GM19395 (cell line): Measurements from ENCODE around the gene CBR3.

Experiments
- ATAC-seq: cut with Tn5 transposase; IDR thresholded peaks from one replicate; pipeline ENCODE4 v1.9.1; 2021; ENCODE audit warnings: mild to moderate bottlenecking, moderate library complexity; ENCODE audit not compliant: unreplicated experiment

CBR3 gene

GRCh38 chr21:36149788-36150711 lies 15.2 kb downstream of the CBR3 start:
- peak; percentile 80 for ATAC-seq

GRCh38 chr21:36155603-36156338 lies 20.9 kb downstream of the CBR3 start:
- no peak for ATAC-seq

DNA sequence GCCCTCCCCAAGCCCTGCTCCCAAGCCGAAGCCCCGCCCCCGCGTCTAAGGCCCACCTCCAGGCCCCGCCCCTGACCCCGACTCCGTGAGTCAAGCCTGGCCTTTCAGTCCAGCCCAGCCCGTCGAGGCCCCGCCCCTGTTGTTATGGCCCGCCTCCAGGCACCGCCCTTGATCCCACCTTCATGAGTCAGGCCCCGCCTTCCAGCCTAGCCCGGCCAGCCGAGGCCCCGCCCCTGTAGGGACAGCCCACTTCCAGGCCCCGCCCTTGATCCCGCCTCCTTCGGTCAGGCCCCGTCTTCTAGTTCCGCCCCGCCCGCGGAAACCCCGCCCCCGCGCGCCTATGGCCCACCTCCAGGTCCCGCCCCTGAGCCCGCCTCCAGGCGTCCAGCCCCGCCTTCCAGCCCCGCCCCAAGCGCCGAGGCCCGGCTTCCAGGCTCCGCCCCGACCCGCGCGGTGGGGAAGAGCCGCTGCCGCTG lies 21.5 kb downstream of the CBR3 start:
- ATAC-seq, result peak; percentile 91

DNA sequence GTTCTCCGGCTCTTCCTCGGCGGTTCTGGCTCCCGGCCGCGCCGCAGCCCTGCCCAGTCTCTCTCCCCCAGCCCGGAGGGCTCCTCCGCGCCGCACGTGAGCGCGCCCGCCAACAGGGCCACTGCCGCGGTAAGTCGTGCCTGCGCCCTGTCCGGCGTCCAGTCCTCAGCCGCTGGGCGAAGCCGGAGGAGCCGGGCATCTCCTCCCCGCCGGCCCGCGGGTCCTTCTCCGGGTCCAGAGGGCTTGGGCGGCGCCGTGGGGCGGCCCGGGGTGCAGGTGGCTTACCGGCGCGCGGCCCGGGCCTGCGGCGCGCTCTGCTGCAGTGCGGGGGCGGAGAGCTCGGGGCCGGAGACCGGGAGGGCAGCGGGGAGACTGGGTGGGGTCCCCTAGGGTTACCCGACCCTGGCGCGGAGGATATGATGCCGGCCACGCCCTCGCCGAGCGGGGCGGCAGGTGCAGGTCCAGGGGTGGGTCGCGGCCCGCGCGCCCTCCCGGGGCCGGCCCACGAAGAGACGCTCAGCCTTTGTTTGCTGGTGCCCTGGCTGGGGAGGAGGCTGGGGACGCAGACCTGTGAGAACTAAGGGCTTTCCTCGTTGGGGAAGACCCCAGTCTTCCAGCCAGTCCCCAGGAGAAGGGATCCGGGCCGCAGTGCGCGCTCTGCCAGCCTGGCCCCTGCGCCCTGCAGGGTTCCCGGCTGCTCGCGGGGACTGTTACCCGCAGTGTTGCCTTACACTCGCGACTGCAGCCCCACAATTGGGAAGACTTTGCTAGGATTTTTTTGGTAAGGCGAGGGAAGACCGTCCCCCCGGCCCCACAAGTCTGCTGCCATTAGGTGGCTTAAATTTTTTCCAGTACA lies 22.2 kb downstream of the CBR3 start, which contains the start of gene DOP1B:
Gene DOP1B (plus strand): TSS at position 10 of the 856 bp plus-strand sequence. CDS start 7,910 bp downstream, outside the sequence.
- peak; percentile 32 for ATAC-seq

- ATAC-seq, result no peak
These were observed 24.6 kb downstream of the CBR3 start for GRCh38 chr21:36159356-36159921.

GRCh38 chr21:36160850-36161178 lies 25.9 kb downstream of the CBR3 start:
- ATAC-seq, result no peak

DNA sequence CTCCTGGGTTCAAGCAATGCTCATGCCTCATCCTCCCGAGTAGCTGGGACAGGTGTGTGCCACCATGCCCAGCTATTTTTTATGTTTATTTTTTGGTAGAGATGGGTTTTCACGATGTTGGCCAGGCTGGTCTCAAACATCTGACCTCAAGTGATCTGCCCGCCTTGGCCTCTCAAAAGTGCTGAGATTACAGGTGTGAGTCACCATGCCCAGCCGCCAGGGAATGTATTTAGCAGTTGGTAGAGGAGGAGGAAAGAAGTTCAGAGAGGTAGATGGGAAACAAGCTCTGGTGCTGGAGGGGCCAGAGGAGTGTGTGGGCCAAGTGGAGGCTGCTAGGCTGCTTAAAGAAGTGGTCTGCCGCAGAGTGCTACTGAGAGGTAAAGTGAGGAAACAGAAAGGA lies 27.8 kb downstream of the CBR3 start:
- no peak for ATAC-seq

DNA sequence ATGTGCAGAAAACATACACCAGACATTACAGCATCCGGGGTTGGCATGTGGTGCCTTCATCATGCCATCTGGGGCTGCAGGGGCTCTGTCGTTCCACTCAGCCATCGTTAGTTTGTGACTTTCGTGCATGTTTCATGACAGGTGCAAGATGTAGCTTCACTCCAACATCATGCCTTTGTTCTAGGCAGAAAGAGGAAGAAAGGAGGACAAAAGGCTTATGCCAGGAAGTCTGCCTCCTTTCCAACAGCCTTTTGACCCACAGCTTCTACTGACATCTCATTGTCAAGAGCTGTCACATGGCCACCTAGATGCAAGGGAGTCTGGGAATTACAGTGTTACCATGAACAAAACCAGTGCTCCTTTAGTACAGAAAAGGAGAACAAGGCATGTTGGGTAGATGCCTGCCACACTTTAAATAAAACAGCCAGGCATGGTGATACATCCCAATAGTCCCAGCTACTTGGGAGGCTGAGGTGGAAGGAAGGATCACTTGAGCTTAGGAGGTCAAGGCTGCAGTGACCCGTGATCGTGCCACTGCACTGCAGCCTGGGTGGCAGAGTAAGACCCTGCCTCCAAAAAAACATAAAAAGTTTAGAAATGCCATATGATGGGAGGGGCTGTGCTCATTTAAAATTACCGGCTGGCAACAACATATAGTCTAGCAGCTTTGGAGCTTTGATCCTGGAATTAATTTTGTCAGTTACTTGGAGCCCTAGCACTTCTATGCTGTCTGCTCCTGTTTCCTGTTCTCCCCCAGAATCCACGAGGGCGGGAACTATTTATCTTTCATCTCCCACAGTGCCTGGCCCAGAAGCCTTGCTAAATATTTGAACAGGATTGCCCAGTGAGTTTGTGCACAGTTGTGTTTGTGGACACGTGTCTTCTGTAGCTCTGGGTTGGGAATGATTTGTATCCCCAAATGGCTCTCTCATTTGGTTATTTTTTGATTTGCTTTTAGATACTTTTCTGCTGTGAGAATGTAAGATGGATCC lies 29.2 kb downstream of the CBR3 start:
- no peak for ATAC-seq

- no peak for ATAC-seq
These were observed 30.5 kb downstream of the CBR3 start for GRCh38 chr21:36165356-36165755.

- no peak for ATAC-seq
These were observed 31.8 kb downstream of the CBR3 start for GRCh38 chr21:36166705-36167104.

DNA sequence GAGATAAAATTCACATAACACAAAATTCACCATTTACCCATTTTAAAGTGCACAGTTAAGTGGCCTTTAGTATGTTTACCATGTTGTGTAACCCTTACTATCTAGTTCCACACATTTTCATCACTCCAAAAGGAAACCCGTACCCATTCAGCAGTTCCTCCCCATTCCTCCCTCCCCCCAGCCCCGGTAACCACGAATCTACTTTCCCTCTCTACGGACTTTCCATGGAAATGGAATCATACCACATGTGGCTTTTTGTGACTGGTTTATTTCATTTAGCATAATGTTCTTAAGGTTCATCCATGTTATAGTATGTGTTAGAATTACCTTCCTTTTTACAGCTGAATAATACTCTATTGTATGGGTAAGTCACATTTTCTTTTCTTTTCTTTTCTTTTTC lies 32.7 kb downstream of the CBR3 start:
- ATAC-seq, result no peak

DNA sequence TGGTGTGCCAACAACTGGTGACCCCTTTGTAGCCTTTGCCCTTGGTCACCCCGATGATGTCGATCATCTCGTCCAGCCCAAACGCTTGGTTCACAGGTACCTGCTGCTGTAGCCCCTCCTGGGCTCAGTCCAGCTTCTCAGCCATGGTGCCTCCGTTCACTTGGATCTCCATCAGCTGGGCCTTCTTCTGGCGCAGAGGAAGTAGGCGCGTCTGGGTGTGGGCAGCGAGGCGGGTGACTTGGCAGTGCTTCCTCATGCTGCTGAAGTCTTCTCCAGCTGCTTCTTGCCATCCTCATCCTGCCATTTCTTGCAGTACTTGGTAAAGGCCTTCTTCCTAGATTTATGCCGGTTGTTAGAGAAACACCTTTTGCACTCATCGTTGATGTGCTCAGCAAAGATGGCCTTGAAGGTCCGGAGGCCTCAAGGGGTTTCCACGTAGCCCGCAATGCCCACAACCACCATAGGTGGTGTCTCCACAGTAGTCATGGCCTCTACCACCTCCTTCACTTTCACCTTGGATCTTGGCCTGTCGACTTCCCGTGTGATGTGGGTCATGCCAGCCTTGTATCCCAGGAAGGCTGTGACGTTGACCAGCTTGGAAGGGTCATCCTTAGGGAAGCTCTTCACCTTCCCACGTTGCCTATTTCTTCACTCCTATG lies 34.7 kb downstream of the CBR3 start:
- no peak for ATAC-seq

DNA sequence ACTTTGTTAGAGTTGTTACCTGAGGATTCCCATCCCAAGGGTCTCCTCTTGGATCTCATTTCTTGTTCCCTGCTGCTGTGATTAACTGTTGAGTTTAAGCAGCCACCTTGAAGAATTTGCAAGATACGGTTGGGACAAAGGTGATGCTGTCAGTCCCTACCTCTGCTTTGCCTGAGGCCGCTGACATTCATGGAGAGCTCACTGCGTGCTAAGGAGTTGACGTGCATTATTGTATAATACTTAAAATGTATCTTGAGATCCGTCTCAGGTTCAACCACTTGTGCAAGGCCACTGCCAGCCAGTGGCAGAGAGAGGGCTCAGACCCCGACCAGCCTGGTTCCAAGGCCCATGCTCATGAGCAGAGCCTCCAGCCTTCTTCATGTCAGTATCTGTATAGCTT lies 35.9 kb downstream of the CBR3 start:
- ATAC-seq, result no peak

DNA sequence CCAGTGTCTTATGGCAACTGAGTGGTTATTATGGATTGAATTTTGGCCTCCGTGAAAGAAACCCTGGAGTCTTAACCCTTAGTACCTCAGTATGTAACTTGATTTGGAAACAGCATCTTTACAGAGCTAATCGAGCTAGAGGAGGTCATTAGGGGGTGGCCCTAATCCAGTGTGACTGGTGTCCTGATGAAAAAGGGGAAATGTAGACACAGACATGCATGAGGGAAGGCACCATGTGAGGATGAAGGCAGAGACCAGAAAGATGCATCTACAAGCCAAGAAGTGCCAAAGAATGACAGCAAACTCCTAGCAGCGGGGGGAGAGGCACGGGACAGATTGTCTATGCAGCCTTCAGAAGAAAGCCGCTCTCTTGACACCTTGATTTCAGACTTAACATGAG lies 36.5 kb downstream of the CBR3 start:
- no peak for ATAC-seq

DNA sequence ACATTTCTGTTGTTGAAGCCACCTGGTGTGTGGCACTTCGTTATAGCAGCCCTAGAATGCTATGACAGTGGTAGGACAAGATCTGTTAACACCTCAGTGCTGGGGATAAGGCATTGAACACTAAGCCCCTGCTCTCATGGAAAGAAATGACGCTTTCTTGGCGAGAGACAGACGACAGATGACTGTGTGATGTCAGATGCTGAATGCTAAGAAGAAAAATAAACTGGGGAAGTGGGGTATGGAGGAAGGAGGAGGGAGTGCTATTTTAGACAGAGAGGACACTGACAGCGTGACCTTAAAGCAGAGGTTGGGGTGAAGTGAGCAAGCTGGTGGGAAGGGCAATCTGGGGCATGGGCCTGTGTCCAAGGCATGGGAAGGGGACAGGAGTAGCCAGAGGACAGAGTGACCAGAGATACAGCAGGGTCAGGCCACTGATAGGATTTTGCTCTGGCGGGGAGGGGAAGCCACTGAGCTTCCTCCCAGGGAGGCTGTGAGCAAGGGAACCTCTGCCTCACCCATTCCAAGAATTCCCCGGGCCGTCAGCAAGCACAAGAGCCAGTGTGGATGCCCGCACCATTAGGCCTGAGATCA lies 37.0 kb downstream of the CBR3 start:
- ATAC-seq, result no peak

GRCh38 chr21:36174780-36175179 lies 39.9 kb downstream of the CBR3 start:
- no peak for ATAC-seq

DNA sequence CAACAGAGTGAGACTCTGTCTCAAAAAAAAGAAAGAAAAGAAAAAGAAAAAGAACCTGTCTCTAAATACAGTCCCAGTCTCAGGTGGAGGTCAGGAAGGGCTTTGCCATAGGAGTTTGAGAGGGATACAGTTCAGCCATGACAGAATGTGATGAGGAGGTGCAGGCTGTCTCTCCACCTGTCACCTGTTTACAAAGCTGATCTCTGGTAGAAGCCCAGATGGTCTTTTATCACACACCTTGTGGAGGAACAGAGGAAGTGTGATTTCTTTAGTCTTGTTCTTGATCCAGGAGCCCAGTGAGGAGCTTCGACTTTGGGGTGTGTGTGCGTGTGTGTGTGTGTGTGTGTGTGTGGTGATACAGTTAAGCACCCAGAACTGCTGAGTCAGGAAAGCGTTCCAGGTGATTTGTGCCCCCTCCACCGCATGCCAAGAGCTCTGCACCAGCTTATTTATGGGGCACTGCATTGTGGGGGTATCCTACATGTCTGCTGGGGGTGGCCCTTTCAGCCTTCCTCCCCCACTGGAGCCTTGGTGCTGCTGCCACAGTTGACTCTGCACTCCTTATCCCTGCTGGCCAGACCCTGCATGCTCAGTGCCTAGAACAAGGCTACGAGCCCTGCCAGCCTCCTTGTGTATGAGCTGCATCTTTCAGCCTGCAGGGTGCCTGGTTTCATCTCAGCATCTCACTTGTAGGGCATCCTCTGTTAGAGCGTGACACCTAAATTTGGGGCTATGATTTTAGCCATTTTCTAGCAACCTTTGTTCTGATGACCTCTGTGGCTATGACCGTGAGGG lies 41.1 kb downstream of the CBR3 start:
- ATAC-seq, result no peak

DNA sequence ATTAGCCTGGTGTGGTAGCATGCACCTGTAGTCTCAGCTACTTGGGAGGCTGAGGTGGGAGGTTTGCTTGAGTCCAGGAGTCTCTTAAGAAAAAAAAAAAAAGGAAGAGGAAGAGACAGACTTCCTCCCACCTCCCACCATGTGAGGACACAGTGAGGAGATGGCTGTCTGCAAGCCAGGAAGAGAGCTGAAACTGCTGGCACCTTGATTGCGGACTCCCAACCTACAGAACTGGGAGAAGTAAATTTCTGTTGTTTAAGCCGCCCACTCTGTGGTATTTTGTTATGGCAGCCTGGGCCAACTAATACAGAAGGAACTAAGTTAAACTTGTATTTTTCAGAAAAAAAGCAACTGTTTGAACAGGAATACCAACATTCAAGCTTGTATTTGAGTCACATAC lies 43.5 kb downstream of the CBR3 start:
- no peak for ATAC-seq
